Activated naive CD4-positive, alpha-beta T cell treated with anti-CD3 and anti-CD28 coated beads, Interleukin-2, amount 10 ng/mL, durations not matched to agents 7 days and 5 days (primary cell): ENCODE results near the gene PCGF5.
"Not testable (repeated sequence)": the region's sequence is repeated elsewhere in the genome, so short reads cannot be mapped to it uniquely, and the experiment has no call there.

Experiments
- CTCF ChIA-PET: fragments of 350-600 bp; sonication (Branson Sonifier 250); formaldehyde crosslinking; loops from one replicate; lab custom pipeline; 2021; ENCODE audit warnings: antibody characterized with exemption; lab: Charles Lee
- DNase-seq: peaks from one replicate; pipeline ENCODE4 v3.0.0-alpha.2; 2020
- H3K27ac Mint-ChIP-seq: one replicate; pipeline ENCODE4 v1.8.0; 2021; ENCODE audit warnings: mild to moderate bottlenecking, moderate library complexity, mixed read lengths
- H3K27me3 Mint-ChIP-seq: one replicate; pipeline ENCODE4 v1.8.0; 2021; ENCODE audit warnings: mild to moderate bottlenecking, mixed read lengths
- H3K36me3 Mint-ChIP-seq: one replicate; pipeline ENCODE4 v1.8.0; 2021; ENCODE audit warnings: mixed read lengths
- H3K4me1 Mint-ChIP-seq: one replicate; pipeline ENCODE4 v1.8.0; 2021; ENCODE audit warnings: mixed read lengths
- H3K4me3 Mint-ChIP-seq: one replicate; pipeline ENCODE4 v1.8.0; 2021; ENCODE audit warnings: mild to moderate bottlenecking, moderate library complexity, mixed read lengths
- H3K9me3 Mint-ChIP-seq: one replicate; pipeline ENCODE4 v1.8.0; 2021; ENCODE audit warnings: mixed read lengths

Gene PCGF5

DNA sequence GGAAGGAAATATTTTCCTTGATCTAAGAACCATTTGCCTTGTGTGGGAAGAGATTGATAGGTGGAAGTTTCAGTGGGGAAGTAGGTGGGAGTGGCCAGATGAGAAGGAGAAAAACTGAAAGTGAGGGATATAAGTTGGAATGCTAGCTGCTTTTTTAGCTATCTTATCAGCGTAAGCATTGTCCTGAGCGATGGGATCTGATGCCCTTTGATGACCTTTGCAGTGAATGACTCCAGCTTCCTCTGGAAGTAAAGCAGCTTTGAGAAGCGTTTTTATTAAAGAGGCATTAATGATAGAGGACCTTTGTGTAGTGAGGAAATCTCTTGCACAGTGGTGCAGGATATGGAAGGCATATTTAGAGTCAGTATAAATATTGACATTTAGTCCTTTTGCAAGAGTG is 82.5 kb downstream of the PCGF5 start:
- not testable (repeated sequence) for H3K27ac Mint-ChIP-seq, H3K36me3 Mint-ChIP-seq, DNase-seq, H3K9me3 Mint-ChIP-seq, H3K4me3 Mint-ChIP-seq, H3K27me3 Mint-ChIP-seq, H3K4me1 Mint-ChIP-seq
- CTCF ChIA-PET: interaction anchor here (0.6 kb wide), 1 partner anchor 1061 kb away, joined by 3 read pairs; no protein-coding TSS in a partner anchor

GRCh38 chr10:91305979-91306378 is 85.5 kb downstream of the PCGF5 start:
- H3K27me3 Mint-ChIP-seq, H3K9me3 Mint-ChIP-seq, H3K27ac Mint-ChIP-seq, H3K36me3 Mint-ChIP-seq, CTCF ChIA-PET, H3K4me1 Mint-ChIP-seq, DNase-seq, H3K4me3 Mint-ChIP-seq: not testable (repeated sequence)

DNA sequence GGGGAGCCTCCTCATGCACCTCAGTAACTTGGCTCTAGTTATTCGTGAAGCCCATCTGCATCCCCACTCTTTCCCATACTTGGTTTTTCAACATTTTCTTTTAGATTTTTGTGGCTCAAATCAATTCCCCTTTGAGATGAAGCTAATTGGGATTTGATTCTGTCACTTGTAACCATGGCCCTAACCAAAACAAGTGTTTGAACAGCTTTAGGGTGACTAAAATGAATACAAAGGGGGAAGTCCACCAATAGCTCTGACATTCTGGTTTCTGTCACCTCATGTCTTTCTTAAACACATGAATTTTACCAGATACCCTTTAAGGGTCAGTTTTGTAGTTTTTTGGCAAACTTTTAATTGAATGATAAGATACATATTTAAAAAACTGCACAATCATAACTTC is 87.0 kb downstream of the PCGF5 start:
- Mint-ChIP-seq H3K9me3 (no peaks in the 10 kb centered on the region), H3K27ac (no peak overlapping the region), H3K27me3 (peaks cover 10% of the 10 kb centered on the region), H3K4me3 (no peak overlapping the region), H3K4me1 (no peaks in the 10 kb centered on the region), H3K36me3 (no peaks in the 10 kb centered on the region)
- no peak for DNase-seq
- CTCF ChIA-PET: interaction anchor here (1.6 kb wide), 1 partner anchor 9 kb away, joined by 8 read pairs; no protein-coding TSS in a partner anchor

DNA sequence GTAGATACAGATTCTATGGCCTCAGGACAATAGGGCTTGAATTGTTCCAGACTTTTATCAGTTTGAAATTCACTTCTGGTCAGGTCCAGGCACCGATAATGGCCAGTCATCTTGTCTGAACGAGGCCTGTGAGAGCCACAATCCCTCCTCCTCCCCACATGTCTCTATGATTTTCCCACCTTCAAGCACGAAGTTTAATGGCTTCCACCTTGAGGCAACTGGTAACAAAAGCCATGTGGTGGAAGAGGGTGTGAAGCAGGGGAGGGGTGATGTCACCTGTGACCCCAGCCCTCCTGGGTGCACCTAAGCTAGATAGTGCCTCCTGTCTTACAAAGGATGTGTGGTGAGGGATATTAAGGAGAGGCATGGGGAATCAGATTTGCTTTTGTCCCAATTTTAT is 89.2 kb downstream of the PCGF5 start:
- Mint-ChIP-seq H3K4me1 (peaks cover 8% of the 10 kb centered on the region), H3K27me3 (peaks cover 10% of the 10 kb centered on the region)

GRCh38 chr10:91311601-91312381 is 91.3 kb downstream of the PCGF5 start:
- Mint-ChIP-seq H3K4me3 (no peak overlapping the region), H3K4me1 (peaks cover 8% of the 10 kb centered on the region), H3K27ac (no peak overlapping the region), H3K36me3 (no peaks in the 10 kb centered on the region), H3K9me3 (no peaks in the 10 kb centered on the region), H3K27me3 (peaks cover 13% of the 10 kb centered on the region)
- CTCF ChIA-PET: no interaction called here
- no peak for DNase-seq

More for the DNA sequence above, 89.2 kb downstream of the PCGF5 start:
- DNase-seq: no peak
- Mint-ChIP-seq H3K4me3 (no peak overlapping the region), H3K9me3 (no peaks in the 10 kb centered on the region), H3K36me3 (no peaks in the 10 kb centered on the region), H3K27ac (no peak overlapping the region)
- CTCF ChIA-PET: no interaction called here

GRCh38 chr10:91312382-91312733 is 91.9 kb downstream of the PCGF5 start:
- no peak overlapping the region for H3K4me3 Mint-ChIP-seq
- H3K9me3 Mint-ChIP-seq: no peaks in the 10 kb centered on the region
- H3K36me3 Mint-ChIP-seq: no peaks in the 10 kb centered on the region
- H3K4me1 Mint-ChIP-seq: peaks cover 8% of the 10 kb centered on the region
- no peak overlapping the region for H3K27ac Mint-ChIP-seq
- DNase-seq: no peak
- CTCF ChIA-PET: no interaction called here
- peaks cover 13% of the 10 kb centered on the region for H3K27me3 Mint-ChIP-seq

DNA sequence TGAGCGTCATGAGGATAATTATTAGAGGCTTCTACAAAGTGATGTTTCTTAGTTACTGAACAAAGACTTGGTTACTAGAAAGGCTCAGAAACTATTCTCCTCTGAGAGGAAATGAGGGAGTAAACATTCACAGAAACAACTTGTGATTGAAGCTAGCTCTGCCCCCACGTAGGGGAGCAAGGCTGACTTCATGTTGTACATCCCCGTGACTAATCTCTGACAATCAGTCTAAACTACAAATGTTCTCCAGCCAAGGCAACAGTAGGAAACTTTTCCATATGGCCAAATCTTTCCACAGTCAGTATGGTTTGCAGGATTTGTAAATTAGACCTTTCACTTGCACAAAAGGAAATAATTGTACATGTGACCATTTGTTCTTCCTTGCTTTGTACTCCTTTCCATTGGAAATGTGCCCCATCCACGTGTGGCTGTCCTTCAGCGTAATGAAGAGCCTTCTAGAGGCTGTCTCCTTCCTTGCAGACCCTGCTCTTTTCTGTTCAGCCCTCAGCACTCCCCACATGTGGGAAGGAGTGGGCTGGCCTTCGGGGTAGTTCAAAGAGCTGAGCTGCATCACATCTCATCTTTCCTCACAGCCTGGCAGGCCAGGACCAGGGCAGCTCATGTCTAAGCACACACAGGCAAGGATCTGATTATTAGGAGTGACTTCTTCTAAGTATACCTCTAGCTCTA is 93.5 kb downstream of the PCGF5 start:
- no peak overlapping the region for H3K4me3 Mint-ChIP-seq
- DNase-seq: no peak
- peaks cover 13% of the 10 kb centered on the region for H3K27me3 Mint-ChIP-seq
- H3K27ac Mint-ChIP-seq: no peak overlapping the region
- CTCF ChIA-PET: no interaction called here
- H3K4me1 Mint-ChIP-seq: peaks cover 8% of the 10 kb centered on the region
- H3K9me3 Mint-ChIP-seq: no peaks in the 10 kb centered on the region
- no peaks in the 10 kb centered on the region for H3K36me3 Mint-ChIP-seq

DNA sequence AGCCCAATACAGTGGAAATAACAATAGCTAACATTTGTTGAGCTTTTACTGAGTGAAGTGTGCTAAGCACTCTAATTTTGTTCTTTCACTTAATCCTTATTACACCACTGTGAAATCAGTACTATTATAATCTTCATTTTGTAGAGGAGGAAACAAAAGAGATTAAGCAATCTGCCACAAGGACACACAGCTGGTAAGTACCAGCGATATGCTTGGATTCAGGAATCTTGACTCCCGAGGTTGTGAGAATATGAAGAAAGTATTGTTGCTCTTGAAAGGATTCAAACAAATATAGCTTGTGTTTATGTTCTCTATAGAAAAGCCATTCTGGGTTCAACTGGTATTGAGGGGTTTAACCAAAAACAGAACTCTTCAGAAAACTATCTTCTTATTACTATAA is 96.0 kb downstream of the PCGF5 start:
- no peak for DNase-seq
- Mint-ChIP-seq H3K4me3 (no peak overlapping the region), H3K9me3 (no peaks in the 10 kb centered on the region), H3K4me1 (peaks cover 8% of the 10 kb centered on the region), H3K27ac (no peak overlapping the region), H3K36me3 (no peaks in the 10 kb centered on the region), H3K27me3 (peaks cover 8% of the 10 kb centered on the region)
- CTCF ChIA-PET: interaction anchor here (1.8 kb wide), 1 partner anchor 18 kb away, joined by 5 read pairs; no protein-coding TSS in a partner anchor

DNA sequence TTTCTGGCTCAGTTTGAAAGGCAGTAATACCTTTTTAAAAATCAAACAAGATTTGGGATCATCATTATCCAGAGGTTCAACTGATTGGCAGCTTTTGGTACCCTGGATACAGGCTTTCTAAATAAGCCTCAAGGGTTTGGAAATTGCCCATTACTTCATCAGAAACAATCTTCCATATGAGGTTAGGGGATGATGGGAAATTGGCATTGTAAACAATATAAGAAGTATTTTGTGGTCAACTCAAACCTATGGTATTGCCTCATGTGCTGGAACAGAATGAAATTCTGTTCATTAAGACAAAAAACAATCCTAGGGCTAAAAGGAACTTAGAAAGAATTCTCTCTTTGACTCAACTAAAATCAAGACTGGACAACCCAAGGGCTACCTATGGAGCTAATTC is 97.1 kb downstream of the PCGF5 start:
- Mint-ChIP-seq H3K4me3 (no peak overlapping the region), H3K36me3 (no peaks in the 10 kb centered on the region), H3K27me3 (peaks cover 8% of the 10 kb centered on the region), H3K4me1 (peaks cover 8% of the 10 kb centered on the region), H3K9me3 (no peaks in the 10 kb centered on the region), H3K27ac (no peak overlapping the region)
- no peak for DNase-seq
- CTCF ChIA-PET: no interaction called here

- DNase-seq: no peak
- Mint-ChIP-seq H3K4me1 (peaks cover 1% of the 10 kb centered on the region), H3K9me3 (no peaks in the 10 kb centered on the region), H3K4me3 (no peak overlapping the region), H3K36me3 (no peaks in the 10 kb centered on the region), H3K27ac (no peak overlapping the region), H3K27me3 (peaks cover 8% of the 10 kb centered on the region)
- CTCF ChIA-PET: no interaction called here
These were observed 98.9 kb downstream of the PCGF5 start for GRCh38 chr10:91319336-91319735.

- H3K4me1 Mint-ChIP-seq, H3K4me3 Mint-ChIP-seq, H3K36me3 Mint-ChIP-seq, H3K9me3 Mint-ChIP-seq, CTCF ChIA-PET, H3K27ac Mint-ChIP-seq, DNase-seq, H3K27me3 Mint-ChIP-seq: not testable (repeated sequence)
These were observed 102.9 kb downstream of the PCGF5 start for GRCh38 chr10:91323293-91323905.

GRCh38 chr10:91328320-91328984 is 108.0 kb downstream of the PCGF5 start:
- Mint-ChIP-seq H3K27me3 (no peaks in the 10 kb centered on the region), H3K9me3 (no peaks in the 10 kb centered on the region), H3K4me3 (no peak overlapping the region), H3K4me1 (no peaks in the 10 kb centered on the region), H3K27ac (no peak overlapping the region), H3K36me3 (no peaks in the 10 kb centered on the region)
- CTCF ChIA-PET: no interaction called here
- DNase-seq: no peak
